ENCODE data around the gene DNAH9. TPM values are rescaled to one million over a fixed set of nuclear protein-coding genes. Genes with fewer than 3 reads are reported as not detected.
A peak's percentile ranks its signal among the peaks of the same experiment; 100 is the strongest.

DNAH9 gene
- polyA plus RNA-seq, 2 of the 4 experiments (the other 2 are of a cell fraction): 0.03 to 0.04 TPM

DNA sequence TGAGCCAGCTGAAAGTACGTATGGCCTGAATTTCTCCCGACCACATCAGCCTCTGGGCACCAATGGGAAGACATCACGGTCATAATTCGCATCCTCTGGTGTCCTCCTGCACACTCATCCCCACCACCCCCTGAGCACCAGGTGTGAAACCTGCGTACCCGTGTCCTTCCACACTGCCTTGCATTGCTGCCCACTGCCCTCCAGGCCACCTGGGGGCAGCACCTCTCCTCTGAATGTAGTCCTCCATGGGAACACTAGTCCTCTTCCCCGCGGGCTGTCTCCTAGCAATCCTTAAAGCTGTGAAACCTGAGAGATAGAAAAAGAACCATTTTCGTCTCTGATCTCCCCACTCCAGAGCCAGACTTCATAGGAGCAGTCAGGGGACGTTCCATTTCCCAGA is 273.5 kb downstream of the DNAH9 start (continued):
- TF ChIP-seq MAFK (IDR thresholded peaks at IDR 0.05; ENCODE audit: partially characterized antibody): no peak

DNA sequence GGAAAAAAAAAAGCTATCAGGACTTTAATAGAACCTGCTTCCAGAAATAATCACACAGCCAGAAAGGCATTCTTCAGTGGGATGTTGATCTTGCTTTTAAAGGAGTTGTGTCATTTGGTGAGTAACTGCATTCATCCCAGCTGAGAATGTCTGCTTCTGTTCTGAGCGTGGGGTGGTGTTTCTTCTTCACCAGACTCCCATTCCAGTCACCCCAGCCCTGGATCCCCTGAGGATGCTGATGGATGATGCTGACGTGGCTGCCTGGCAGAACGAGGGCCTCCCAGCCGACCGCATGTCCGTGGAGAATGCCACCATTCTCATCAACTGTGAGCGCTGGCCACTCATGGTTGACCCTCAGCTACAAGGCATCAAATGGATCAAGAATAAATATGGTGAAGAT is 276.5 kb downstream of the DNAH9 start:
- POLR2A ChIA-PET: no interaction called here
- DNase-seq (ENCODE audit: low read depth in 1 of 2, low spot score in 1 of 2): no peak
- 21% methylated on average over 7 of the region's 7 CpGs for WGBS (ENCODE audit: missing lambda C conversion rate)
- CTCF ChIA-PET: interaction anchor here (0.6 to 1.6 kb wide), 3 partner anchors 346 to 1125 kb away, joined by 3 read pairs; no protein-coding TSS in a partner anchor
- no peak overlapping the region for H3K27ac ChIP-seq
- H3K4me3 ChIP-seq: no peak overlapping the region
- H3K4me2 ChIP-seq: no peak overlapping the region
- no peak for FAIRE-seq
- no peak for TF ChIP-seq RCOR1 (IDR thresholded peaks at IDR 0.05; ENCODE audit: low read depth, low read length)
- no peak for TF ChIP-seq CHD4 (IDR thresholded peaks at IDR 0.05; ENCODE audit: borderline replicate concordance)
- TF ChIP-seq, protein P1, sequence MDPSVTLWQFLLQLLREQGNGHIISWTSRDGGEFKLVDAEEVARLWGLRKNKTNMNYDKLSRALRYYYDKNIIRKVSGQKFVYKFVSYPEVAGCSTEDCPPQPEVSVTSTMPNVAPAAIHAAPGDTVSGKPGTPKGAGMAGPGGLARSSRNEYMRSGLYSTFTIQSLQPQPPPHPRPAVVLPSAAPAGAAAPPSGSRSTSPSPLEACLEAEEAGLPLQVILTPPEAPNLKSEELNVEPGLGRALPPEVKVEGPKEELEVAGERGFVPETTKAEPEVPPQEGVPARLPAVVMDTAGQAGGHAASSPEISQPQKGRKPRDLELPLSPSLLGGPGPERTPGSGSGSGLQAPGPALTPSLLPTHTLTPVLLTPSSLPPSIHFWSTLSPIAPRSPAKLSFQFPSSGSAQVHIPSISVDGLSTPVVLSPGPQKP (IDR thresholded peaks at IDR 0.05; ENCODE audit: low read depth, low read length): no peak
- no peak for TF ChIP-seq ZSCAN20 (CRISPR knock-in tag; IDR thresholded peaks at IDR 0.05)
- TF ChIP-seq ZFP36 (IDR thresholded peaks at IDR 0.05; ENCODE audit: borderline replicate concordance, partially characterized antibody): no peak
- no peak; a peak in 1 of 6 replicates for ATAC-seq
- no peaks in the 10 kb centered on the region for H3K4me1 ChIP-seq
- peaks cover 15% of the 10 kb centered on the region for H3K9me3 ChIP-seq

DNA sequence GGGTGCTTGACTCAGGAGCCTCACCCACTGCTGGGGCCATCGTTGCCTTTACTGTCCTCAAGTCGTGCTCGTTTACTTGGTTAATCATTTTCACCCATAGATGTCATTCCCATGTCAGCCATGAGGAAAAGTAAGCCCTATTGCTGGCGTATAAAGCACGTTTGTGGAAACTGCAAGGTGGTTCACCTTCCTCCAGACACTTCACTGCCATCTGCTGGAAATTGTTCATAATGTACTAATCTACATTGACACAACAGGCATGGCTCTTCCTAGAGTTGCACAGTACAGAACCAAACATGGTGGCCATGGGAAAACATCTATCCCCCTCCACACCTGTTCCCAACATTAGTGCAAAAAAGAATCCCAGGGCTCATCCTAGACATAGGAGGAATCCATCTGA is 282.4 kb downstream of the DNAH9 start:
- Histone ChIP-seq H3K4me2 (no peak overlapping the region), H3K27ac (no peak overlapping the region), H3K4me3 (no peak overlapping the region), H3K9me3 (no peaks in the 10 kb centered on the region), H3K4me1 (no peaks in the 10 kb centered on the region)
- peak; percentile 92 for ATAC-seq
- POLR2A ChIA-PET: no interaction called here
- peak; percentile 33 to 71 for DNase-seq (ENCODE audit: low read depth in 1 of 2, low spot score in 1 of 2)
- TF ChIP-seq RAD21 (conservative IDR thresholded peaks at IDR 0.05 in 1 of 2, IDR thresholded peaks at IDR 0.05 in 1 of 2) (peak; percentile 23 to 60; a peak in 2 of 5 replicates), FOXS1 (CRISPR knock-in tag; IDR thresholded peaks at IDR 0.05) (no peak), MYC (IDR thresholded peaks at IDR 0.05; ENCODE audit: borderline replicate concordance, low read length) (no peak), SREBF2 (IDR thresholded peaks at IDR 0.05) (no peak), CBX2 (IDR thresholded peaks at IDR 0.05; ENCODE audit: borderline replicate concordance, low read depth) (no peak), BCL3 (IDR thresholded peaks at IDR 0.05) (no peak)
- TF ChIP-seq, protein P1 (IDR thresholded peaks at IDR 0.05; ENCODE audit: low read depth, low read length): no peak
- TF ChIP-seq, protein P2, sequence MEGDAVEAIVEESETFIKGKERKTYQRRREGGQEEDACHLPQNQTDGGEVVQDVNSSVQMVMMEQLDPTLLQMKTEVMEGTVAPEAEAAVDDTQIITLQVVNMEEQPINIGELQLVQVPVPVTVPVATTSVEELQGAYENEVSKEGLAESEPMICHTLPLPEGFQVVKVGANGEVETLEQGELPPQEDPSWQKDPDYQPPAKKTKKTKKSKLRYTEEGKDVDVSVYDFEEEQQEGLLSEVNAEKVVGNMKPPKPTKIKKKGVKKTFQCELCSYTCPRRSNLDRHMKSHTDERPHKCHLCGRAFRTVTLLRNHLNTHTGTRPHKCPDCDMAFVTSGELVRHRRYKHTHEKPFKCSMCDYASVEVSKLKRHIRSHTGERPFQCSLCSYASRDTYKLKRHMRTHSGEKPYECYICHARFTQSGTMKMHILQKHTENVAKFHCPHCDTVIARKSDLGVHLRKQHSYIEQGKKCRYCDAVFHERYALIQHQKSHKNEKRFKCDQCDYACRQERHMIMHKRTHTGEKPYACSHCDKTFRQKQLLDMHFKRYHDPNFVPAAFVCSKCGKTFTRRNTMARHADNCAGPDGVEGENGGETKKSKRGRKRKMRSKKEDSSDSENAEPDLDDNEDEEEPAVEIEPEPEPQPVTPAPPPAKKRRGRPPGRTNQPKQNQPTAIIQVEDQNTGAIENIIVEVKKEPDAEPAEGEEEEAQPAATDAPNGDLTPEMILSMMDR (IDR thresholded peaks at IDR 0.05): peak; percentile 34
- FAIRE-seq: peak; percentile 90
- CTCF ChIA-PET: interaction anchor here (1.3 kb wide), 1 partner anchor 56 kb away, joined by 3 read pairs; no protein-coding TSS in a partner anchor
- 5% methylated on average over 5 of the region's 5 CpGs for WGBS (ENCODE audit: missing lambda C conversion rate)

GRCh38 chr17:11882716-11883115 is 284.4 kb downstream of the DNAH9 start:
- Histone ChIP-seq H3K27ac (no peak overlapping the region), H3K4me2 (no peak overlapping the region), H3K9me3 (no peaks in the 10 kb centered on the region), H3K4me3 (no peak overlapping the region), H3K4me1 (no peaks in the 10 kb centered on the region)
- ChIA-PET CTCF (interaction anchor here (0.6 kb wide), 1 partner anchor 266 kb away, joined by 3 read pairs; no protein-coding TSS in a partner anchor), POLR2A (no interaction called here)
- no peak for FAIRE-seq
- no peak for TF ChIP-seq GATA3 (IDR thresholded peaks at IDR 0.05; ENCODE audit: borderline replicate concordance)
- TF ChIP-seq, protein P3, sequence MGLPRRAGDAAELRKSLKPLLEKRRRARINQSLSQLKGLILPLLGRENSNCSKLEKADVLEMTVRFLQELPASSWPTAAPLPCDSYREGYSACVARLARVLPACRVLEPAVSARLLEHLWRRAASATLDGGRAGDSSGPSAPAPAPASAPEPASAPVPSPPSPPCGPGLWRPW (IDR thresholded peaks at IDR 0.05): no peak
- TF ChIP-seq ZNF302 (CRISPR knock-in tag; IDR thresholded peaks at IDR 0.05): no peak
- no peak for TF ChIP-seq PBX3 (IDR thresholded peaks at IDR 0.05)
- TF ChIP-seq REST (IDR thresholded peaks at IDR 0.05): no peak
- TF ChIP-seq HDAC2 (IDR thresholded peaks at IDR 0.05): no peak
- WGBS (ENCODE audit: missing lambda C conversion rate): 7% methylated on average over 3 of the region's 3 CpGs
- no peak for DNase-seq (ENCODE audit: low read depth in 1 of 2, low spot score in 1 of 2)
- no peak for ATAC-seq
